Muscle layer of duodenum (tissue), 2 donors: ENCODE results near the gene CNN2.

Experiments
- H3K27ac ChIP-seq: one replicate; pipeline ENCODE4 v1.7.0; 2013; ENCODE audit warnings: mild to moderate bottlenecking, low read length
- H3K27me3 ChIP-seq: one replicate; pipeline ENCODE4 v1.7.0; 2013; ENCODE audit warnings: low read depth, mild to moderate bottlenecking, control low read depth, low read length
- H3K36me3 ChIP-seq, 2 donors: one replicate each; pipeline ENCODE4 v1.7.0; 2013; ENCODE audit warnings: low read length in 2 of 2, control low read depth in 1 of 2, mild to moderate bottlenecking in 1 of 2; ENCODE audit not compliant: insufficient read depth in 2 of 2, control insufficient read depth in 1 of 2
- H3K4me1 ChIP-seq, 2 donors: one replicate each; pipeline ENCODE4 v1.7.0; 2013; ENCODE audit warnings: low read length in 2 of 2, mild to moderate bottlenecking in 2 of 2, control low read depth in 1 of 2, moderate library complexity in 1 of 2; ENCODE audit not compliant: insufficient read depth in 2 of 2, control insufficient read depth in 1 of 2
- H3K4me3 ChIP-seq, 2 donors: one replicate each; pipeline ENCODE4 v1.7.0; 2013; ENCODE audit warnings: low read length in 2 of 2, low read depth in 1 of 2, mild to moderate bottlenecking in 1 of 2
- H3K9me3 ChIP-seq, 2 donors: one replicate each; pipeline ENCODE4 v1.7.0; 2013; ENCODE audit warnings: low read length in 2 of 2, control low read depth in 1 of 2, mild to moderate bottlenecking in 1 of 2; ENCODE audit not compliant: control insufficient read depth in 1 of 2
- donor health status: healthy.

The CNN2 gene

DNA sequence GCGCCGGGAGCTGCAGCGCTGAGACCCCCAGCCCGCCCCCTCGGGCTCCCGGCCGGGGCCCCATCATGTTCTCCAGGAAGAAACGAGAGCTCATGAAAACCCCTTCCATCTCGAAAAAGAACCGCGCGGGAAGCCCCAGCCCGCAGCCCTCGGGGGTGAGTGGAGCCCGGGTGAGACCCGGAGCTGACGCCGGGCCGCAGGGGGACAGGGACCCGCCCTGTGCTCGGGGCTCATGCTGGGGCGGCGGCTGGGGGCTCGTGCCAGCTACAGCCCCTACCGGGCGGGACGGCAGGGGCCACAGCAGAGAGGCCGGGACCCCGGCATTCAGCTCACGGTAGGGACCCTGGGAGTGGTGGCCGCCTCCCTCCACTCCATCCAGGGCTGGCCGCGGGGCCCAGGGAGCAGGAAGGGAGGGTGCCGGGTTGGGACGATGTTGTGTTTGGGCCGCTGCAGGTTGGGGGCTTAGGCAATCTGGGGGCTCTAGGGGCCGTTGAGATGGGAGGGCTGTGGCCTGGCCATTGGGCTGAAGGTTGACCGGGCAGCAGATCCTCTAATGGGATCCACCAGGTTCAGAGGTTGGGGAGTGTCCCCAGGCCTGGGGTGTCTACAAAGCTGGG lies 41.0 kb downstream of the CNN2 start:
- H3K36me3 ChIP-seq, result no peaks in the 10 kb centered on the region
- no peak overlapping the region for H3K27ac ChIP-seq
- H3K4me3 ChIP-seq, result peak overlapping the region; percentile 7 to 59
- H3K4me1 ChIP-seq, result peaks cover 0 to 44% of the 10 kb centered on the region in 2 donors
- peaks cover 0 to 2% of the 10 kb centered on the region in 2 donors for H3K9me3 ChIP-seq
- peaks cover 24% of the 10 kb centered on the region for H3K27me3 ChIP-seq

DNA sequence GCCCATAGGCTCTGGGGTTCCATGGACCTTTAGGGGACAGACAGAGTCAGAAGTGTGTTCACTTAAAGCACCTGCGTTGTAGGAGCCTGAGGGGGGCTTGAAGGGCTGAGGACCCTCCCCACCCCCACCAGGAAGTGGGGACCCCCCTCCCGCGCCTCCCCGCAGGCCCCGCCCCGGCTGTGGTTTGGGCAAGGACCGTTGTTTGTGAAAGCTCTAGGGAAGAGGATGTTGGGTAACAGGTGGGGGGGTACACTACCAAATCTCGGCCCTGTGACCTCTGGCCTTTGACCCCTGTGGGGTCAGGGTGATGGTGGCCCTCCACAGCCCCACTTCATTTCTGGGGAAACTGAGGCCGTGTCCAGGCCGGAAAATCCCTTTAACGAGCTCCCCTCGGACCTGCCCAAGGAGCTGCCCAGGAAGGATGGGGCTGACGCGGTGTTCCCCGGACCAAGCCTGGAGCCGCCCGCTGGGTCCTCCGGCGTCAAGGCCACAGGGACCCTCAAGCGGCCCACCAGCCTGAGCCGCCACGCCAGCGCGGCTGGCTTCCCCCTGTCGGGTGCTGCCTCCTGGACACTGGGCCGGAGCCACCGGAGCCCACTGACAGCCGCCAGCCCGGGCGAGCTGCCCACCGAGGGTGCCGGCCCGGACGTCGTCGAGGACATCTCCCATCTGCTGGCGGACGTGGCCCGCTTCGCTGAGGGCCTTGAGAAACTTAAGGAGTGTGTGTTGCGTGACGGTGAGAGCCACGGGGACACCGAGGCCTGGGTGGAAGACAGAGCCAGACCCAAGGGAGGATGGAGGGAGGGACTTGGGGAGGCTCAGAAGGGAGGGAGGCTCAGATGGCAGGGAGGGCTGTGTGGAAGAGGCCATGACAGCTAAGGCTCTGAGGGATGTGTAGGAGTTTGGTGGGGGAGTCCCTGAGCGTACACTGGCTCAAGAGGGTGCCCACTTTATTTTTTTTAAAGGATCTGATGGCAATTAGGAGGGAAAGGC lies 41.9 kb downstream of the CNN2 start:
- peaks cover 0 to 44% of the 10 kb centered on the region in 2 donors for H3K4me1 ChIP-seq
- H3K4me3 ChIP-seq, result peak overlapping the region; percentile 39 to 59
- peaks cover 0 to 2% of the 10 kb centered on the region in 2 donors for H3K9me3 ChIP-seq
- H3K27ac ChIP-seq, result no peak overlapping the region
- no peaks in the 10 kb centered on the region for H3K36me3 ChIP-seq
- H3K27me3 ChIP-seq, result peaks cover 26% of the 10 kb centered on the region

DNA sequence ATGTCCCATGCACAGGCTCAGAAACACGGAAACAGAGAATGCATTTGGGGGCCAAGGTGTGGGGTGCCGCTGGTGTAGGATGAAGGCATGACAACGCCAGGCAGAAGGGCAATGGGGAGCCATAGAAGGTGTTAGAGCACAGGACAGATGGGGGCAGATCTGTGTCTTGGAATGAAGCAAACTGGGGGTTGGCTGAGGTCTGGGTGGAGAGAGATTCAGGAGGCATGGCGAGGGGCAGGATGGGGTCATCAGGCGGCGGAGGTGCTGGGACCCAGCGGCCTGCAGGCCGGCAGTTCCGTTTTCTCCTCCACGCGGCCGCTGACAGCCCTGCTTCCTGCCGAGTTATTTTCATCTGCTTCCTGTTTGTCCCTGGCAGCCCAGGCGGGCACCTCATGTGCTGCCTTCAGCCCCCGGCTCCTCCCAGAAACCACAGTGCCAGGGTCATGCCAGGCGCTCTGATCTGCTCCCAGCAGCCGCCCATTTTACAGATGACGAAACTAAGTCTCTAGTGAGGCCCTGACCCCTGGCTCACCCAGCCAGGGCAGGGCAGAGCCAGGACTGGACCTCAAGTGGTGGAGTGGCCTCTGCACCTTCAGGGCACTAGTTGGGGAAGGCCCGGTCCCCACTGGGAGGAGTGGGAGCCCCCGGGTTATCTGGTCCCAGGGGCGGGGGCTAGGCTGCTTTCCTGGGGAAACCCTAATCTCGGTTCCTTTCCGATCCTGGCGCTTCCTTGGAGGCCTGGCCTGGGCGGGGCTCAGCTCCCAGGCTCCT lies 42.8 kb downstream of the CNN2 start:
- Histone ChIP-seq H3K9me3 (no peaks in the 10 kb centered on the region), H3K4me1 (peaks cover 0 to 44% of the 10 kb centered on the region in 2 donors), H3K4me3 (peak overlapping the region; percentile 39 to 59), H3K27ac (no peak overlapping the region), H3K27me3 (peaks cover 26% of the 10 kb centered on the region), H3K36me3 (no peaks in the 10 kb centered on the region)

DNA sequence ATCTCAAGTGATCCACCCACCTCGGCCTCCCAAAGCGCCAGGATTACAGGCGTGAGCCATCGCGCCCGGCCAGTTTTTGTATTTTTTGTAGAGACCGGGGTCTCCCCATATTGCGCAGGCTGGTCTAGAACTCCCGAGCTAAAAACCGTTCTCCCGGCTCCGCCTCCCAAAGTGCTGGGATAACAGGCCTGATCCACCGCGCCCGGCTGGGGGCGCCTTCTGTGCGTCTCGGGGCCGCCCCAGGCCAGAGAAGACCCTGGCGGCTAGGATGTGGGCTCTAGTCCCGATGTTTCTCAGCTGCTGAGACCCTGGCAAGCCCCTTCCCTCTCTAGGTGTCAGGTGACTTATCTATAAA lies 44.1 kb downstream of the CNN2 start:
- H3K27ac ChIP-seq, result no peak overlapping the region
- H3K9me3 ChIP-seq, result no peaks in the 10 kb centered on the region
- no peaks in the 10 kb centered on the region for H3K36me3 ChIP-seq
- H3K4me1 ChIP-seq, result peaks cover under 1 to 32% of the 10 kb centered on the region in 2 donors
- H3K27me3 ChIP-seq, result peaks cover 22% of the 10 kb centered on the region
- H3K4me3 ChIP-seq, result no peak overlapping the region

DNA sequence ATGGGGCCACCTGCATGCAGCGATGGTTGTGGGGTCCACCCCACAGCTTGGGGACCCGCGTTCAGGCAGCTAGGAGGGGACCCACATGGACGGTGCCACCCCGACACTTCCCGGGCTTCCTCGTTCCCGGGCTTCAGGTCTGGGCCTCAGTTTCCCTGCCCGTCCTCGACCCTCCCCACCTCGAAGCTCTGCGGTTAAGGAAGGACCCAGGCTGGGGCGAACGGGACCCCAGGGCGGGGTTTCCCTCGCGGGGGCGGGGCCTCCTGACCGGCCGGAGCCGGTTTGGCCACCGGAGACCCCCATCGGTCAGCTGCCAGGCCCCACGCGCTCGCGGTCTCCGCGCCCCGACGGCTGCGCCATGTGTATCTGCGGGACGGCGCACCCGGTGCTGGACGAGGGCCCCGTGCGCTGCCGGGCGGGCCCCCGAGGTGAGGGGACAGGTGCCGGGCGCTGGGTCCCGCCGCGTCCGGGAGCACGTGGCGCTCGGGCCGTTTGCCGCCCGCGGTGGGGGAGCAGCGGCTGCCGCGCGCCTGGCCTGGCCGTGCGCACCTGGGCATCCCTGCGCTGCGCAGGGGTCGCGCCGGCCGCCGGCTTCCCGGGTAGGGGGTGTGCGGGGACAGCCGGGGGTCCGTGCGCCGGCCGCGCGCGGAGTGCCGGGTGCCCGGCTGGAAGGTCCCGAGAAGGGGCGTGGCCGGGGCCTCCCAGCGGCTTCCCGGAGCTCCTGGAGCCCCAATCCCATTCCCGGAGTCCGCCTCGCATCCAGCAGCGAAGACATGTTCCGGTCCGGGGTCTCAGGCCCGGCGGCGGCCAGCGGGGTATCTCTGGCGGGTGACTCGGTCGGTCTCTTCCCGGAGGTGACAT lies 44.8 kb downstream of the CNN2 start:
- Histone ChIP-seq H3K27ac (no peak overlapping the region), H3K9me3 (no peaks in the 10 kb centered on the region), H3K4me1 (peaks cover 4 to 28% of the 10 kb centered on the region in 2 donors), H3K36me3 (no peaks in the 10 kb centered on the region), H3K4me3 (no peak overlapping the region), H3K27me3 (peaks cover 16% of the 10 kb centered on the region)

DNA sequence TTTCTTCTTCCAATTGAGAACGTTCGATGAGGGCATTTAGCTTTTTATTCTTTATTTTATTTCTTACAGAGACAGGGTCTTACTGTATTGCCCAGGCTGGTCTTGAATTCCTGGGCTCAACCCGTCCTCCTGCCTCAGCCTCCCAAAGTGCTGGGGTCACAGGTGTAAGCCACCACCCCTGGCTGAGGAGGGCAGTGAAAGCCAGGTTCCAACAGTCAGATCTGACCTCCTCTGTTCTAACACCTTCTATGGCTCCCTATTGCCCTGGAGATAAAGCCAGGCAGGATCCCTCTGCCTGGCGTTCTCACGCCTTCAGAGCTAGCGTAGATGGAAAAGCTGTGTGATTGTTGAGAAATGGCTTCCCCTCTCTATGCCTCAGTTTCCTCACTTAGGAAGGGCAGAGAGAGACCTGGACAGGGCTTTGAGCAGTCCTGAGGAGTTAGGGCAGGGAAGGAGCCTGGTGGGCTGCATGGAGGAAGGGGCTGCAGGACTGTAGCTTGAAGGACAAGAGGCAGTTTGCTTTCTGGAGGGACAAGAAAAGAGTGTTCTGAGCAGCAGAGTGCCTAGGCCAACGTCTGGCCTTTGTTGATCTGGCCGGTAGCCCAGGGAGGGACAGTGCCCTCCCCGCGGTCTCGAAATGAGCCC lies 46.1 kb downstream of the CNN2 start:
- no peaks in the 10 kb centered on the region for H3K9me3 ChIP-seq
- peaks cover 4 to 15% of the 10 kb centered on the region in 2 donors for H3K4me1 ChIP-seq
- no peaks in the 10 kb centered on the region for H3K36me3 ChIP-seq
- peaks cover 13% of the 10 kb centered on the region for H3K27me3 ChIP-seq
- no peak overlapping the region for H3K4me3 ChIP-seq
- no peak overlapping the region for H3K27ac ChIP-seq

DNA sequence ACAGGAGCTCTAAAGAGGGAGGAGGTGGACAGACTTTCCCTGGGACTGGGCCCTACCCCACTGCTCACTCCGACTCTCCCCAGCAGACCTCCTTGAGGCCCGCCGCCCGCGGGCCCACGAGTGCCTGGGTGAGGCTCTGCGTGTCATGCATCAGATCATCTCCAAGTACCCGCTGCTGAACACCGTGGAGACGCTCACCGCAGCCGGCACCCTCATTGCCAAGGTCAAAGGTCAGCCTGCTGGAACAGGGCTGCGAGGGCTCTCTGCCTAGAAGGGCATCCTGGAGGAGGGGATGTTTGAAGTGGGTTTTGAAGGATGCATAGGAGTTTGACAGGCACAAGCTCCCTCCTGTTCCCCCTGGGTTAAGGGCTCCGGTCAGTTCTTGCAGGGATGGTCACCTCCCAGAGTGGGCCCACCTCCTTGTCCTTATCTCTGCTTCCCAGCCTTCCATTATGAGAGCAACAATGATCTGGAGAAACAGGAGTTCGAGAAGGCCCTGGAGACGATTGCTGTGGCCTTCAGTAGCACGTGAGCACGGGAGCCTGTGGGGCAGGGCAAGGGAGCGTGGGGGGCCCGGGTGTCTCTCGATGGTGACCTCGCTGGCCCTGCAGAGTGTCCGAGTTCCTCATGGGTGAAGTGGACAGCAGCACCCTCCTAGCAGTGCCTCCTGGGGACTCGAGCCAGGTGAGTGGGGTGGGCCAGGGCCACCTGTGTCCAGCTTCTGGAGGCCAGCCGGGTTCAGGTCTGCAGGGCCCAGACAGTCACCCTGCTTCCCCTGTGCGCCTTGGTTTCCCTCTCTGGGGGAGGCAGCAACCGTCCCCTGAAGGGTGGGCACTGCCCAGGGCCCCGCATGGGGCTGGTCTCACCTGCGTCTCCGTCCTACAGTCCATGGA lies 46.9 kb downstream of the CNN2 start:
- Histone ChIP-seq H3K27ac (no peak overlapping the region), H3K4me1 (peaks cover 4 to 14% of the 10 kb centered on the region in 2 donors), H3K27me3 (peaks cover 13% of the 10 kb centered on the region), H3K9me3 (no peaks in the 10 kb centered on the region), H3K36me3 (no peaks in the 10 kb centered on the region), H3K4me3 (no peak overlapping the region)

DNA sequence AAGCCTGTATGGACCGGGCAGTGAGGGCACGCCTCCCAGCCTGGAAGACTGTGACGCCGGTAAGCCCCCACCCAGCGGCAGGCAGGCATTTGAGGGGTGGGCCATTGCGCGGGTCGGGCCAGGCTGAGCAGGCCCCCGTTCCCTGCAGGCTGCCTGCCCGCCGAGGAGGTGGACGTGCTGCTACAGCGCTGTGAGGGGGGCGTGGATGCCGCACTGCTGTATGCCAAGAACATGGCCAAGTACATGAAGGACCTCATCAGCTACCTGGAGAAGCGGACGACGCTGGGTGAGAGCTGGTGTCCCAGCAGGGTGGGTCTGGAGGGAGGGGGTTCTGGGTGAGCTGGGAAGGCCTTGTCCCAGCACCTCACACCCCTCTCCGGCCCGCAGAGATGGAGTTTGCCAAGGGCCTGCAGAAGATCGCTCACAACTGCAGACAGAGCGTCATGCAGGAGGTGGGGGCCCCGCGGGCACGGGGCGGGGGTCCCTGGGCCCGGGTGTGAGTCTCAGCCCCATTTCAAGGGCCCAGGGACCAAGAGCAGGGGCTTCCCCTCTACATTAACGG lies 47.6 kb downstream of the CNN2 start:
- Histone ChIP-seq H3K36me3 (no peaks in the 10 kb centered on the region), H3K27ac (no peak overlapping the region), H3K27me3 (peaks cover 7% of the 10 kb centered on the region), H3K4me3 (no peak overlapping the region), H3K4me1 (peaks cover 4 to 14% of the 10 kb centered on the region in 2 donors), H3K9me3 (no peaks in the 10 kb centered on the region)

DNA sequence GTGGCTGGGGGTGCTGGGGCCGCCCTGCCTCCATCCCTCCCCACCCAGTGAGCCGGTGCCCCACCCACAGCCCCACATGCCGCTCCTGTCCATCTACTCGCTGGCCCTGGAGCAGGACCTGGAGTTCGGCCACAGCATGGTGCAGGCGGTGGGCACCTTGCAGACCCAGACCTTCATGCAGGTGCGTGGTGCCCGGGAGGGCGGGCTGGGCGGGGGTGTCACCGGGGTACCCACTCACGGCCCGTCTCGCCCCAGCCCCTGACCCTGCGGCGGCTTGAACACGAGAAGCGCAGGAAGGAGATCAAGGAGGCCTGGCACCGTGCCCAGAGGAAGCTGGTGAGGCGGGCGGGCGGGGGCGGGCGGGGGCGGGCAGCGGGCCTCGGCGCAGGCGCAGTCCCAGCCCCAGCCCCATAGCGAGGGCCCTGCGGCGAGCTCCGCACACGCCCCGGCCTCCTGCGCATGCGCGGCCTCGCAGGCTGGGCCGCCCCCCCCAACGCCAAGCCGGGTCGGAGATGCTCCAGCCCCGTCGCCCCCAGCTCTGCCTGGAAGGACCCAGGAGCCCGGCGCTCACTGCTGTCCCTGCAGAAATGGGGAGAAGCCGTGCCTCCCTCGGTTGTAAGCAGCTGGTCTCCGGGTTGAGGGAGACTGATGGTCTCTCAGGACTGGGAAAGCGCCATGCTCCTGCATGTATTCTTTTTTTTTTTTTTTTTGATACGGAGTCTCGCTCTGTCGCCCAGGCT lies 48.3 kb downstream of the CNN2 start:
- Histone ChIP-seq H3K4me1 (peaks cover 4 to 9% of the 10 kb centered on the region in 2 donors), H3K4me3 (no peak overlapping the region), H3K9me3 (no peaks in the 10 kb centered on the region), H3K27ac (no peak overlapping the region), H3K36me3 (no peaks in the 10 kb centered on the region), H3K27me3 (peaks cover 7% of the 10 kb centered on the region)
